Caco-2 (cell line): ENCODE data around the gene GOLPH3. TPM values are rescaled to one million over a fixed set of nuclear protein-coding genes. Genes with fewer than 3 reads are reported as not detected.

ENCODE experiments used
- BruUV-seq: library from RNA; stranded (reverse); fragments of 400-500 nt; replicated peaks from 2 replicates; lab custom pipeline; 2021; lab: Mats Ljungman, UMichigan
- CTCF ChIA-PET: fragments of 300-600 bp; sonication (Branson Sonifier 250); formaldehyde crosslinking; loops from one replicate; lab custom pipeline; 2022; ENCODE audit warnings: antibody characterized with exemption; lab: Charles Lee
- POLR2A ChIA-PET: fragments of 300-600 bp; sonication (Branson Sonifier 250); formaldehyde crosslinking; loops from one replicate; lab custom pipeline; 2022; ENCODE audit warnings: antibody characterized with exemption; lab: Charles Lee
- DNase-seq, 2 experiments: peaks; one replicate each; pipeline versions ENCODE4 v3.0.0 to v3.0.0-alpha.2; 2020 to 2022
- H3K27me3 ChIP-seq: replicated peaks from 2 replicates; pipeline ENCODE4 v1.6.0; 2011; ENCODE audit warnings: low read length; ENCODE audit not compliant: control insufficient read depth, insufficient read depth
- H3K36me3 ChIP-seq: 2 replicates; pipeline ENCODE4 v1.5.1; 2011; ENCODE audit warnings: low read length; ENCODE audit not compliant: control insufficient read depth, insufficient read depth
- H3K4me1 ChIP-seq: fragments of 250-450 bp; sonication (Bioruptor Pico); 2 replicates; pipeline ENCODE4 v1.5.1; 2020; ENCODE audit warnings: mild to moderate bottlenecking
- H3K4me3 ChIP-seq: 2 replicates; pipeline ENCODE4 v1.5.1; 2011; ENCODE audit warnings: low read depth, mild to moderate bottlenecking, control low read depth, low read length
- H3K9me3 ChIP-seq: fragments of 250-450 bp; sonication (Bioruptor Pico); 2 replicates; pipeline ENCODE4 v1.5.1; 2020; ENCODE audit warnings: mild to moderate bottlenecking, moderate library complexity
- H3K27ac Mint-ChIP-seq: one replicate; pipeline ENCODE4 v1.8.0; 2022; ENCODE audit warnings: mixed read lengths; ENCODE audit not compliant: unreplicated experiment
- H3K27me3 Mint-ChIP-seq: one replicate; pipeline ENCODE4 v1.8.0; 2022; ENCODE audit warnings: mixed read lengths; ENCODE audit not compliant: insufficient read depth, unreplicated experiment
- H3K36me3 Mint-ChIP-seq: one replicate; pipeline ENCODE4 v1.8.0; 2022; ENCODE audit warnings: mild to moderate bottlenecking, mixed read lengths; ENCODE audit not compliant: insufficient read depth, unreplicated experiment
- H3K4me1 Mint-ChIP-seq: one replicate; pipeline ENCODE4 v1.8.0; 2022; ENCODE audit warnings: low read depth, mixed read lengths; ENCODE audit not compliant: unreplicated experiment
- H3K4me3 Mint-ChIP-seq: one replicate; pipeline ENCODE4 v1.8.0; 2022; ENCODE audit warnings: mild to moderate bottlenecking, moderate library complexity, mixed read lengths; ENCODE audit not compliant: unreplicated experiment
- H3K9me3 Mint-ChIP-seq: one replicate; pipeline ENCODE4 v1.8.0; 2022; ENCODE audit warnings: mixed read lengths; ENCODE audit not compliant: unreplicated experiment
- CTCF ChIP-seq, 2 experiments: fragments of 200-600 bp in 1 of 2; IDR thresholded peaks; 1 replicate in 1 of 2; 2 replicates in 1 of 2; pipeline versions ENCODE4 v1.5.1 to v1.8.0; 2011 to 2022; ENCODE audit warnings: antibody characterized with exemption in 1 of 2, control low read depth in 1 of 2, inconsistent platforms in 1 of 2, low read depth in 1 of 2, low read length in 1 of 2, mild to moderate bottlenecking in 1 of 2, moderate library complexity in 1 of 2; ENCODE audit not compliant: insufficient read depth in 1 of 2, severe bottlenecking in 1 of 2, unreplicated experiment in 1 of 2
- intact Hi-C: fragments of 100-400 bp; cut with micrococcal nuclease; formaldehyde crosslinking; loops from one replicate; pipeline ENCODE4 v1.10.0; 2022; ENCODE audit not compliant: unreplicated experiment
- total RNA-seq: library from RNA; stranded (reverse); gene quantifications from 2 replicates; pipeline ENCODE4 v1.2.3, GENCODE V29; 2022

Gene GOLPH3
- total RNA-seq, 1 experiment from 2014 or later: 122 TPM

- ChIA-PET POLR2A (no interaction called here), CTCF (no interaction called here)
- Mint-ChIP-seq H3K4me3 (no peak overlapping the region), H3K9me3 (no peaks in the 10 kb centered on the region), H3K36me3 (no peaks in the 10 kb centered on the region), H3K27ac (no peak overlapping the region), H3K27me3 (no peaks in the 10 kb centered on the region), H3K4me1 (peaks cover 13% of the 10 kb centered on the region)
- Histone ChIP-seq H3K4me3 (no peak overlapping the region), H3K27me3 (no peaks in the 10 kb centered on the region), H3K36me3 (no peaks in the 10 kb centered on the region), H3K9me3 (no peaks in the 10 kb centered on the region), H3K4me1 (peaks cover 4% of the 10 kb centered on the region; the same call in 1 of the 2 replicates)
- no peak for DNase-seq
- no TSS peak for BruUV-seq
- intact Hi-C loops: no loop called here
- TF ChIP-seq CTCF (IDR thresholded peaks at IDR 0.05; ENCODE audit: insufficient read depth in 1 of 2, low read depth in 1 of 2, low read length in 1 of 2, severe bottlenecking in 1 of 2, unreplicated experiment in 1 of 2): no peak
These were observed 33.2 kb upstream of the GOLPH3 start for GRCh38 chr5:32207355-32207634.

- no peaks in the 10 kb centered on the region for H3K9me3 ChIP-seq
- no peak for DNase-seq
- POLR2A ChIA-PET: no interaction called here
- H3K4me1 Mint-ChIP-seq: peaks cover 13% of the 10 kb centered on the region
- H3K27ac Mint-ChIP-seq: no peak overlapping the region
- no peaks in the 10 kb centered on the region for H3K9me3 Mint-ChIP-seq
- no peak overlapping the region for H3K4me3 ChIP-seq
- intact Hi-C loops: no loop called here
- H3K36me3 ChIP-seq: no peaks in the 10 kb centered on the region
- TF ChIP-seq CTCF (IDR thresholded peaks at IDR 0.05; ENCODE audit: insufficient read depth in 1 of 2, low read depth in 1 of 2, low read length in 1 of 2, severe bottlenecking in 1 of 2, unreplicated experiment in 1 of 2): no peak
- no peaks in the 10 kb centered on the region for H3K27me3 Mint-ChIP-seq
- peaks cover 4% of the 10 kb centered on the region; the same call in 1 of the 2 replicates for H3K4me1 ChIP-seq
- CTCF ChIA-PET: no interaction called here
- no TSS peak for BruUV-seq
- no peak overlapping the region for H3K4me3 Mint-ChIP-seq
- no peaks in the 10 kb centered on the region for H3K36me3 Mint-ChIP-seq
- H3K27me3 ChIP-seq: no peaks in the 10 kb centered on the region
These were observed 32.6 kb upstream of the GOLPH3 start for GRCh38 chr5:32206509-32207354.

- H3K27me3 ChIP-seq: no peaks in the 10 kb centered on the region
- peaks cover 11% of the 10 kb centered on the region for H3K4me1 ChIP-seq
- CTCF ChIA-PET: no interaction called here
- POLR2A ChIA-PET: no interaction called here
- Mint-ChIP-seq H3K27me3 (no peaks in the 10 kb centered on the region), H3K4me3 (no peak overlapping the region), H3K27ac (no peak overlapping the region), H3K36me3 (no peaks in the 10 kb centered on the region), H3K4me1 (peaks cover 13% of the 10 kb centered on the region), H3K9me3 (no peaks in the 10 kb centered on the region)
- H3K9me3 ChIP-seq: no peaks in the 10 kb centered on the region
- H3K36me3 ChIP-seq: no peaks in the 10 kb centered on the region
- intact Hi-C loops: no loop called here
- no TSS peak for BruUV-seq
- TF ChIP-seq CTCF (IDR thresholded peaks at IDR 0.05; ENCODE audit: insufficient read depth in 1 of 2, low read depth in 1 of 2, low read length in 1 of 2, severe bottlenecking in 1 of 2, unreplicated experiment in 1 of 2): no peak
- no peak for DNase-seq
- H3K4me3 ChIP-seq: no peak overlapping the region
These were observed 31.9 kb upstream of the GOLPH3 start for GRCh38 chr5:32206053-32206452.
